Tibial artery (tissue), 4 donors: ENCODE data around the gene ABCB1.
A peak's percentile ranks its signal among the peaks of the same experiment; 100 is the strongest.

Experiments used
- DNase-seq, 2 donors: peaks; one replicate each; pipeline ENCODE4 v3.0.0-alpha.2; 2019
- H3K27ac ChIP-seq, 2 donors: fragments of 200-600 bp; sonication (generic) in 1 of 2; 1 replicate in 1 of 2; 2 replicates in 1 of 2; pipeline ENCODE4 v1.5.1; 2018 to 2019; ENCODE audit warnings: mild to moderate bottlenecking in 1 of 2
- H3K27me3 ChIP-seq, 2 donors: fragments of 200-600 bp; sonication (generic) in 1 of 2; one replicate each; pipeline versions ENCODE4 v1.5.1 to v1.6.0; 2016 to 2019
- H3K36me3 ChIP-seq, 3 donors: fragments of 200-600 bp; sonication (generic) in 2 of 3; one replicate each; pipeline ENCODE4 v1.5.1; 2016 to 2019; ENCODE audit warnings: mild to moderate bottlenecking in 2 of 3
- H3K4me1 ChIP-seq, 4 donors: fragments of 200-600 bp; sonication (generic) in 2 of 4; 1 replicate in 3 of 4; 2 replicates in 1 of 4; pipeline ENCODE4 v1.5.1; 2016 to 2019
- H3K4me3 ChIP-seq, 2 donors: fragments of 200-600 bp; sonication (generic) in 1 of 2; 1 replicate in 1 of 2; 2 replicates in 1 of 2; pipeline ENCODE4 v1.5.1; 2018 to 2019; ENCODE audit warnings: mild to moderate bottlenecking in 2 of 2
- H3K9me3 ChIP-seq, 3 donors: fragments of 200-600 bp; sonication (generic) in 1 of 3; one replicate each; pipeline ENCODE4 v1.5.1; 2016 to 2019
- intact Hi-C: fragments of 100-400 bp; cut with DNase I; formaldehyde crosslinking; loops from one replicate; pipeline ENCODE4 v1.15.0; 2023; ENCODE audit warnings: low total_unique reads
- TF ChIP-seq, protein P1 (sequence below), 2 experiments: fragments of 200-600 bp in 1 of 2; fragments of 450-650 bp in 1 of 2; IDR thresholded peaks; one replicate each; pipeline ENCODE4 v1.5.1; 2017 to 2019; ENCODE audit warnings: antibody characterized with exemption in 2 of 2, mild to moderate bottlenecking in 1 of 2, moderate library complexity in 1 of 2

Gene ABCB1

GRCh38 chr7:87479951-87480350 is 120.7 kb downstream of the ABCB1 start:
- Histone ChIP-seq H3K4me3 (no peak overlapping the region), H3K36me3 (no peaks in the 10 kb centered on the region), H3K27ac (no peak overlapping the region), H3K9me3 (no peaks in the 10 kb centered on the region), H3K27me3 (peaks cover 0 to 16% of the 10 kb centered on the region in 2 donors), H3K4me1 (peaks cover 0 to 14% (median 11%) of the 10 kb centered on the region in 4 donors)
- TF ChIP-seq, protein P1, sequence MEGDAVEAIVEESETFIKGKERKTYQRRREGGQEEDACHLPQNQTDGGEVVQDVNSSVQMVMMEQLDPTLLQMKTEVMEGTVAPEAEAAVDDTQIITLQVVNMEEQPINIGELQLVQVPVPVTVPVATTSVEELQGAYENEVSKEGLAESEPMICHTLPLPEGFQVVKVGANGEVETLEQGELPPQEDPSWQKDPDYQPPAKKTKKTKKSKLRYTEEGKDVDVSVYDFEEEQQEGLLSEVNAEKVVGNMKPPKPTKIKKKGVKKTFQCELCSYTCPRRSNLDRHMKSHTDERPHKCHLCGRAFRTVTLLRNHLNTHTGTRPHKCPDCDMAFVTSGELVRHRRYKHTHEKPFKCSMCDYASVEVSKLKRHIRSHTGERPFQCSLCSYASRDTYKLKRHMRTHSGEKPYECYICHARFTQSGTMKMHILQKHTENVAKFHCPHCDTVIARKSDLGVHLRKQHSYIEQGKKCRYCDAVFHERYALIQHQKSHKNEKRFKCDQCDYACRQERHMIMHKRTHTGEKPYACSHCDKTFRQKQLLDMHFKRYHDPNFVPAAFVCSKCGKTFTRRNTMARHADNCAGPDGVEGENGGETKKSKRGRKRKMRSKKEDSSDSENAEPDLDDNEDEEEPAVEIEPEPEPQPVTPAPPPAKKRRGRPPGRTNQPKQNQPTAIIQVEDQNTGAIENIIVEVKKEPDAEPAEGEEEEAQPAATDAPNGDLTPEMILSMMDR (IDR thresholded peaks at IDR 0.05), result no peak
- intact Hi-C loops, result no loop called here
- no peak for DNase-seq

- DNase-seq, result no peak
- intact Hi-C loops, result no loop called here
- Histone ChIP-seq H3K36me3 (no peaks in the 10 kb centered on the region), H3K9me3 (no peaks in the 10 kb centered on the region), H3K4me3 (peak overlapping the region; percentile 57 to 60), H3K27me3 (peaks cover 0 to 13% of the 10 kb centered on the region in 2 donors), H3K27ac (peak overlapping the region in 1 of 2 donors; percentile 42), H3K4me1 (peaks cover 0 to 27% (median 18%) of the 10 kb centered on the region in 4 donors)
- TF ChIP-seq, protein P1 (IDR thresholded peaks at IDR 0.05), result no peak
Measured at GRCh38 chr7:87476179-87476557, 124.5 kb downstream of the ABCB1 start.

- Histone ChIP-seq H3K9me3 (no peaks in the 10 kb centered on the region), H3K27ac (peak within 1 kb of the TSS in 1 of 2 donors; percentile 42), H3K4me1 (peaks cover 0 to 27% (median 18%) of the 10 kb centered on the region in 4 donors), H3K27me3 (peaks cover 0 to 13% of the 10 kb centered on the region in 2 donors), H3K36me3 (no peaks in the 10 kb centered on the region), H3K4me3 (peak within 1 kb of the TSS; percentile 57 to 60)
- TF ChIP-seq, protein P1 (IDR thresholded peaks at IDR 0.05), result no peak
- intact Hi-C loops, result no loop called here
- DNase-seq, result no peak
Measured at GRCh38 chr7:87475359-87476178, 125.1 kb downstream of the ABCB1 start, which contains the start of gene ABCB4. Gene ABCB4, minus strand, starts transcription at chr7:87475680. Its CDS starts 215 bp downstream, at chr7:87475465.

DNA sequence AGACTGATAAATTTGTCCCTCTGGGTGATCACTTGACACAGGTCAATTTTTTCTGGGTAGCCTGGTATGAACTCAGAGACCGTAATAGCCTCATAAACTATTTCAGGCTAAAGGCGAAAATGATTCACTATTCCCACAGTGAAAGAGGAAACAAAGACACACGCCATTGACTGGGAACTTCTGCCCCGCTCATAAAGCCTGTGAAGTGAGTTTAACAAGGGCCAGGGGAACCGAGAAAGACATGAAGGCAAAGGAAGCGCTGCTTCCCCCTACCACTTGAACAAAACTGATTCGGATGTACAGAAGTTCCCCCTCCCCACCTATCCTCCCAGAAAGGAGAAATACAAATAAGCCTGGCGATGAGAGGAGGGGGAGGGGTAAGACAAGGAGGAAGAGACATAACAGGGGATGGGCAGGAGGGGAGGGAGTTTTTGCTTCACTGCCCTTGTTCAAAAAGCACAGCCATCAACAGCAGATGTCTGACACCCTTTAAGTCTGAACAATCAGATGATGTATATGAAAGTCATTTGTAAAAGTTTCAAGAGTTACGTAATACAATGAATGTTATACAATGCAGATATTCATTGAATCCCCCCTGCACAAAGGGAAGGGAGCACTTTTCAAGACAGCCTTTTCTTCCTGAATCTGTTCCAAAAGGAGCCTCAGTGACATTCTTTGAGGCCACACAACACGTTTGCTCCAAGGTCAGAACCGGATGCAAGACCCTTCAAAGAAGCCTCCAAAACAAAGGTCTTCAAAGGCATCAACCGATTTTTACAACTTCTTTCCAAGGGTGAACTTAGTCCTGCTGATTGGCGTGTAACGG is 125.9 kb downstream of the ABCB1 start:
- H3K9me3 ChIP-seq, result no peaks in the 10 kb centered on the region
- intact Hi-C loops, result no loop called here
- no peaks in the 10 kb centered on the region for H3K36me3 ChIP-seq
- TF ChIP-seq, protein P1 (IDR thresholded peaks at IDR 0.05), result no peak
- peaks cover 0 to 27% (median 18%) of the 10 kb centered on the region in 4 donors for H3K4me1 ChIP-seq
- no peak for DNase-seq
- peaks cover 0 to 13% of the 10 kb centered on the region in 2 donors for H3K27me3 ChIP-seq
- H3K4me3 ChIP-seq, result peak overlapping the region; percentile 57 to 60
- H3K27ac ChIP-seq, result peak overlapping the region in 1 of 2 donors; percentile 18

- Histone ChIP-seq H3K36me3 (no peaks in the 10 kb centered on the region), H3K9me3 (no peaks in the 10 kb centered on the region), H3K4me1 (peaks cover 0 to 27% (median 18%) of the 10 kb centered on the region in 4 donors), H3K4me3 (peak overlapping the region; percentile 57 to 60), H3K27me3 (peaks cover 0 to 13% of the 10 kb centered on the region in 2 donors), H3K27ac (peak overlapping the region in 1 of 2 donors; percentile 18)
- TF ChIP-seq, protein P1 (IDR thresholded peaks at IDR 0.05), result no peak
- intact Hi-C loops, result no loop called here
- DNase-seq, result no peak
Measured at GRCh38 chr7:87473986-87474385, 126.7 kb downstream of the ABCB1 start.
